B cell (primary cell): ENCODE data around the gene MAP7.

Experiments used
- EZH2 ChIP-seq: IDR thresholded peaks from 2 replicates; pipeline ENCODE4 v1.6.1; 2012; ENCODE audit warnings: borderline replicate concordance, low read depth, mild to moderate bottlenecking, moderate library complexity, low read length; ENCODE audit not compliant: insufficient read depth, poor library complexity, severe bottlenecking
- TF ChIP-seq, protein P1 (sequence below): fragments of 200-600 bp; IDR thresholded peaks from one replicate; pipeline ENCODE4 v1.8.0; 2022; ENCODE audit warnings: antibody characterized with exemption, mild to moderate bottlenecking

DNA sequence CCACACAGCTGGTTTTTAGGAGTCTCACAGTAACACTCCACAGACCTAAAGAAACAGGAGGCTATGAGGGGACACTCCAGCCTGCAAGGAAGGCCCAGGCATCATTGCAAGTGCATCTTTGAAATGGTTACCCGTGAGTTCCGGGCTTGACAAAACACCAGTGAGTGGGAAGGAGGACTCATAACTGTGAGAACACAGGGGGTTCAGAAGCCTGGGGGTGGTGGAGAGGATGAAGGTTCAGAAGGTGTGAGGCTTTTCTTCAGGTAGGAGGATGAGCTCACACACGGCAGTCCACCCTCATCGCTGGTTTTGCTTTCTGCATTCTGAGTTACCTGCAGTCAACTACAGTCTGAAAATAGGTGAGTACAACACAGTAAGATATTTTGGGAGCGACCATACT lies 39.9 kb downstream of the MAP7 start:
- TF ChIP-seq, protein P1, sequence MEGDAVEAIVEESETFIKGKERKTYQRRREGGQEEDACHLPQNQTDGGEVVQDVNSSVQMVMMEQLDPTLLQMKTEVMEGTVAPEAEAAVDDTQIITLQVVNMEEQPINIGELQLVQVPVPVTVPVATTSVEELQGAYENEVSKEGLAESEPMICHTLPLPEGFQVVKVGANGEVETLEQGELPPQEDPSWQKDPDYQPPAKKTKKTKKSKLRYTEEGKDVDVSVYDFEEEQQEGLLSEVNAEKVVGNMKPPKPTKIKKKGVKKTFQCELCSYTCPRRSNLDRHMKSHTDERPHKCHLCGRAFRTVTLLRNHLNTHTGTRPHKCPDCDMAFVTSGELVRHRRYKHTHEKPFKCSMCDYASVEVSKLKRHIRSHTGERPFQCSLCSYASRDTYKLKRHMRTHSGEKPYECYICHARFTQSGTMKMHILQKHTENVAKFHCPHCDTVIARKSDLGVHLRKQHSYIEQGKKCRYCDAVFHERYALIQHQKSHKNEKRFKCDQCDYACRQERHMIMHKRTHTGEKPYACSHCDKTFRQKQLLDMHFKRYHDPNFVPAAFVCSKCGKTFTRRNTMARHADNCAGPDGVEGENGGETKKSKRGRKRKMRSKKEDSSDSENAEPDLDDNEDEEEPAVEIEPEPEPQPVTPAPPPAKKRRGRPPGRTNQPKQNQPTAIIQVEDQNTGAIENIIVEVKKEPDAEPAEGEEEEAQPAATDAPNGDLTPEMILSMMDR: no peak
- no peak for TF ChIP-seq EZH2
